ENCODE measurements around the gene MX1. TPM values are rescaled to one million over a fixed set of nuclear protein-coding genes. Genes with fewer than 3 reads are reported as not detected.

Gene MX1
- total and polyA plus RNA-seq, 2 of the 13 experiments (the other 11 are each of a cell fraction or from before 2014, with no cell fraction given) = 2.6 to 5.8 TPM

DNA sequence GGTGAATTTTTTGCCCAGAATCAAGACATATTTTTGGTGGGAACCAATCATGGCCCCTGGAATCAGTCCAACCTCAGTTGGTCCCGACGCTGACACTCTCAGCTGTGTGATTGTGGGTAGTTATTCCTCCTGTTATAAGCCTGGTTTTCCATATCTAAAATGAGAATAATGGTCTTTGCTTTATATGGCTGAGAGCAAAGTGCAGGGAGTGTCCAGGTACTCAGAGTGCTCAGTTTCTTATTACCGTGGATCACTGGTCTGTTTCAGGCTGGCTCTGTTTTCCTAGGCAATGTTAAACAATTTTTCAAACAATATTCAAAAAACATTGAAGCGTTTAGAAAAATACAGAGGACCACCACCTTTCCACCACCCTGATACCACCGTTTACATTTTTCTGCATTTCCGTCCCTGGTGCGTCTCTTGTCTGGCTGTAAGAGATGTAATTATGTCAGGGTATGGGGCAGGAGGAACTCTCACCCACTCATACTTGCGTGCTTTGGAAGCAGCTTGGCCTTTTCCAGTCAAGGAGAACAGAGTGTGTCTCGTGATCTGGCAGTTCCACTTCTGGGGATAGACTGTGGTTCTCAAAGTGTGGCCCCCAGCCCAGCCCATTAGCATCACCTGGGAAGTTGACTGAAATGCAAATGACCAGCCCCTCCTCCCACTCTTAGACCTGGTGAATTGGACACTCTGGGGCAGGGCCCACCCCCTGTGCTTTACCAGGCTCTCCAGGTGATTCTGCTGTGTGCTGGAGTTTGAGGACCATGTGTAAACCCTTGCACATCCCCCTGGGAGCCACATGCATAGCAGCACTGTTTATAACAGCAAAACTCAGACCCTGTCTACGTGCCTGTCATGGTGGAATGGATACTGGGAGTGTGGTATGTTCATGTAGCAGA lies 6.8 kb downstream of the MX1 start:
- peaks cover 8% of the 10 kb centered on the region for H3K9me3 ChIP-seq (ENCODE audit: low read length)
- ATAC-seq (no peak), DNase-seq (ENCODE audit: low spot score) (no peak), FAIRE-seq (no peak)
- H3K79me2 ChIP-seq (ENCODE audit: insufficient read depth, low read length) = no peaks in the 10 kb centered on the region
- no peaks in the 10 kb centered on the region for H3K4me1 ChIP-seq (ENCODE audit: insufficient read depth, low read length)
- in situ Hi-C loops (cut with HindIII; ENCODE audit: extremely low pct_ligation_motif_present, low pct_unique_long_range_greater_than_20kb) (no loop called here), intact Hi-C loops (cut with micrococcal nuclease; ENCODE audit: unreplicated experiment) (no loop called here)
- H4K20me1 ChIP-seq (ENCODE audit: insufficient read depth, low read length) = no peaks in the 10 kb centered on the region
- H3K36me3 ChIP-seq (replicated peaks in 1 of 2; ENCODE audit: control insufficient read depth in 1 of 2, insufficient read depth in 2 of 2, low read length in 2 of 2) = no peaks in the 10 kb centered on the region
- H2AFZ ChIP-seq (ENCODE audit: low read length) = no peak overlapping the region
- TF ChIP-seq CHD4 (IDR thresholded peaks at IDR 0.05; ENCODE audit: borderline replicate concordance, low read length) (no peak), SYNCRIP (IDR thresholded peaks at IDR 0.05; ENCODE audit: insufficient read depth, low read depth, low read length) (no peak), CREM (IDR thresholded peaks at IDR 0.05) (no peak), CREM (CRISPR knock-in tag; IDR thresholded peaks at IDR 0.05) (no peak), ZNF30 (CRISPR knock-in tag; IDR thresholded peaks at IDR 0.05) (no peak), IKZF4 (CRISPR knock-in tag; IDR thresholded peaks at IDR 0.05; ENCODE audit: borderline replicate concordance, low read depth, not compliant biosample characterization) (no peak), IRF2 (CRISPR knock-in tag; IDR thresholded peaks at IDR 0.05) (no peak), SMC3 (IDR thresholded peaks at IDR 0.05; ENCODE audit: low read length) (no peak)
- TF ChIP-seq, protein P1, sequence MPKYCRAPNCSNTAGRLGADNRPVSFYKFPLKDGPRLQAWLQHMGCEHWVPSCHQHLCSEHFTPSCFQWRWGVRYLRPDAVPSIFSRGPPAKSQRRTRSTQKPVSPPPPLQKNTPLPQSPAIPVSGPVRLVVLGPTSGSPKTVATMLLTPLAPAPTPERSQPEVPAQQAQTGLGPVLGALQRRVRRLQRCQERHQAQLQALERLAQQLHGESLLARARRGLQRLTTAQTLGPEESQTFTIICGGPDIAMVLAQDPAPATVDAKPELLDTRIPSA (CRISPR knock-in tag; IDR thresholded peaks at IDR 0.05; ENCODE audit: borderline replicate concordance) = no peak
- TF ChIP-seq, protein P2, sequence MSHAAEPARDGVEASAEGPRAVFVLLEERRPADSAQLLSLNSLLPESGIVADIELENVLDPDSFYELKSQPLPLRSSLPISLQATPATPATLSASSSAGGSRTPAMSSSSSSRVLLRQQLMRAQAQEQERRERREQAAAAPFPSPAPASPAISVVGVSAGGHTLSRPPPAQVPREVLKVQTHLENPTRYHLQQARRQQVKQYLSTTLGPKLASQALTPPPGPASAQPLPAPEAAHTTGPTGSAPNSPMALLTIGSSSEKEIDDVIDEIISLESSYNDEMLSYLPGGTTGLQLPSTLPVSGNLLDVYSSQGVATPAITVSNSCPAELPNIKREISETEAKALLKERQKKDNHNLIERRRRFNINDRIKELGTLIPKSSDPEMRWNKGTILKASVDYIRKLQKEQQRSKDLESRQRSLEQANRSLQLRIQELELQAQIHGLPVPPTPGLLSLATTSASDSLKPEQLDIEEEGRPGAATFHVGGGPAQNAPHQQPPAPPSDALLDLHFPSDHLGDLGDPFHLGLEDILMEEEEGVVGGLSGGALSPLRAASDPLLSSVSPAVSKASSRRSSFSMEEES (CRISPR knock-in tag; IDR thresholded peaks at IDR 0.05) = no peak
- no peak overlapping the region for H3K27ac ChIP-seq (ENCODE audit: extremely low read length, insufficient read depth, low read length)
- no peak overlapping the region for H3K4me2 ChIP-seq (ENCODE audit: low read depth, low read length)
- BruUV-seq (replicated peaks) = no TSS peak
- H3K27me3 ChIP-seq (ENCODE audit: control insufficient read depth in 1 of 2, insufficient read depth in 2 of 2, low read length in 2 of 2) = no peaks in the 10 kb centered on the region
- ChIA-PET CTCF (ENCODE audit: low intra/inter-chr PET ratio, low total read pairs) (no interaction called here), POLR2A (no interaction called here)
- H3K9ac ChIP-seq (ENCODE audit: insufficient read depth, low read depth, low read length) = no peak overlapping the region
- WGBS (ENCODE audit: low lambda C conversion rate) = 75% methylated on average over 10 of the region's 10 CpGs
- H3K4me3 ChIP-seq (replicated peaks in 1 of 3; ENCODE audit: insufficient read depth in 1 of 3, low read depth in 2 of 3, low read length in 3 of 3) = no peak overlapping the region

All from HepG2 (cell line).